ENCODE results near the gene TIMP2. TPM values are rescaled to one million over a fixed set of nuclear protein-coding genes. Genes with fewer than 3 reads are reported as not detected.

TIMP2 gene
- 100 to 1,000 TPM in 1 of 4 donors, 10 to 100 TPM in 3; 52.9 to 133 (median 82.2) TPM for total RNA-seq

GRCh38 chr17:78925234-78925633, at the start of gene TIMP2:
TSS of gene TIMP2 (minus strand) at chr17:78925387. CDS start at chr17:78925088, 299 bp downstream.
- intact Hi-C loops (cut with DNase I) = no loop called here
- Histone ChIP-seq H3K36me3 (no peaks in the 10 kb centered on the region), H3K4me1 (peaks cover 13 to 35% of the 10 kb centered on the region in 2 donors), H3K27me3 (no peaks in the 10 kb centered on the region), H3K27ac (peak within 1 kb of the TSS; percentile 67 to 94 (median 87)), H3K4me3 (replicated peaks in 1 of 3) (peak within 1 kb of the TSS; percentile 6 to 73 (median 25)), H3K9me3 (no peaks in the 10 kb centered on the region)
- peak; percentile 81 to 82 for DNase-seq
- WGBS, 2 donors = 0 to 1% methylated on average over 11 to 18 of the region's 52 CpGs
- TF ChIP-seq POLR2A (IDR thresholded peaks at IDR 0.05) = peak in 1 of 2 donors; percentile 58
- no peak for TF ChIP-seq CTCF (IDR thresholded peaks at IDR 0.05)

- no peak overlapping the region for H3K4me3 ChIP-seq (replicated peaks in 1 of 3)
- H3K4me1 ChIP-seq = peaks cover 46 to 58% of the 10 kb centered on the region in 2 donors
- DNase-seq = peak; percentile 51 to 66
- no peaks in the 10 kb centered on the region for H3K27me3 ChIP-seq
- H3K9me3 ChIP-seq = no peaks in the 10 kb centered on the region
- intact Hi-C loops (cut with DNase I) = loop anchor here (5.0 kb wide), 1 partner anchor 52 kb away; no protein-coding TSS in a partner anchor
- WGBS, 2 donors = 53 to 59% methylated on average over 20 of the region's 23 CpGs
- H3K36me3 ChIP-seq = no peaks in the 10 kb centered on the region
- TF ChIP-seq POLR2A (IDR thresholded peaks at IDR 0.05) = no peak
- peak overlapping the region in 2 of 3 donors; percentile 47 to 74 for H3K27ac ChIP-seq
Observed at GRCh38 chr17:78973792-78974520, 48.8 kb upstream of the TIMP2 start.

GRCh38 chr17:78973196-78973595, 48.0 kb upstream of the TIMP2 start:
- no peaks in the 10 kb centered on the region for H3K27me3 ChIP-seq
- H3K36me3 ChIP-seq = no peaks in the 10 kb centered on the region
- peaks cover 38 to 50% of the 10 kb centered on the region in 2 donors for H3K4me1 ChIP-seq
- no peak overlapping the region for H3K4me3 ChIP-seq (replicated peaks in 1 of 3)
- DNase-seq = no peak
- intact Hi-C loops (cut with DNase I) = loop anchor here (5.0 kb wide), 1 partner anchor 51 kb away; no protein-coding TSS in a partner anchor
- peak overlapping the region in 1 of 3 donors; percentile 74 for H3K27ac ChIP-seq
- TF ChIP-seq CTCF (IDR thresholded peaks at IDR 0.05) (no peak), POLR2A (IDR thresholded peaks at IDR 0.05) (no peak)
- 87 to 94% methylated on average over 8 to 11 of the region's 11 CpGs for WGBS, 2 donors
- H3K9me3 ChIP-seq = no peaks in the 10 kb centered on the region

GRCh38 chr17:78972507-78973105, 47.4 kb upstream of the TIMP2 start:
- no peak for DNase-seq
- Histone ChIP-seq H3K9me3 (no peaks in the 10 kb centered on the region), H3K4me3 (replicated peaks in 1 of 3) (no peak overlapping the region), H3K4me1 (peaks cover 35 to 44% of the 10 kb centered on the region in 2 donors), H3K27me3 (no peaks in the 10 kb centered on the region), H3K27ac (no peak overlapping the region), H3K36me3 (no peaks in the 10 kb centered on the region)
- intact Hi-C loops (cut with DNase I) = loop anchor here (5.0 kb wide), 1 partner anchor 50 kb away; no protein-coding TSS in a partner anchor
- TF ChIP-seq POLR2A (IDR thresholded peaks at IDR 0.05) (no peak), CTCF (IDR thresholded peaks at IDR 0.05) (no peak)
- WGBS, 2 donors = 91% methylated on average over 11 to 13 of the region's 15 CpGs

- Histone ChIP-seq H3K4me1 (peaks cover 29 to 38% of the 10 kb centered on the region in 2 donors), H3K4me3 (replicated peaks in 1 of 3) (no peak overlapping the region), H3K27ac (peak overlapping the region; percentile 45 to 81 (median 51)), H3K27me3 (no peaks in the 10 kb centered on the region), H3K9me3 (no peaks in the 10 kb centered on the region), H3K36me3 (no peaks in the 10 kb centered on the region)
- intact Hi-C loops (cut with DNase I) = loop anchor here (2.0 to 5.0 kb wide), 2 partner anchors 50 to 105 kb away; no protein-coding TSS in a partner anchor
- 65 to 83% methylated on average over 13 to 15 of the region's 22 CpGs for WGBS, 2 donors
- no peak for DNase-seq
- no peak for TF ChIP-seq CTCF (IDR thresholded peaks at IDR 0.05)
- TF ChIP-seq POLR2A (IDR thresholded peaks at IDR 0.05) = no peak
Observed at GRCh38 chr17:78971756-78972506, 46.7 kb upstream of the TIMP2 start.
